ENCODE measurements around the gene NXPE2.

- no peak for TF ChIP-seq CTCF (IDR thresholded peaks at IDR 0.05)
- no peak for TF ChIP-seq POLR2A (IDR thresholded peaks at IDR 0.05)
- TF ChIP-seq POLR2AphosphoS5 (IDR thresholded peaks at IDR 0.05), result no peak
Measured at GRCh38 chr11:114653148-114653547, 25.2 kb upstream of the NXPE2 start.

Data from breast epithelium (tissue), 3 donors.